Stimulated activated CD4-positive, alpha-beta T cell treated with anti-CD3 and anti-CD28 coated beads, Interleukin-12 subunit alpha, Interleukin-12 subunit beta, amount 100 ng/mL, for 4 hours (primary cell): ENCODE measurements around the gene ST6GALNAC5.

Experiments
- DNase-seq: peaks from one replicate; pipeline ENCODE4 v3.0.0-alpha.2; 2020

The ST6GALNAC5 gene

DNA sequence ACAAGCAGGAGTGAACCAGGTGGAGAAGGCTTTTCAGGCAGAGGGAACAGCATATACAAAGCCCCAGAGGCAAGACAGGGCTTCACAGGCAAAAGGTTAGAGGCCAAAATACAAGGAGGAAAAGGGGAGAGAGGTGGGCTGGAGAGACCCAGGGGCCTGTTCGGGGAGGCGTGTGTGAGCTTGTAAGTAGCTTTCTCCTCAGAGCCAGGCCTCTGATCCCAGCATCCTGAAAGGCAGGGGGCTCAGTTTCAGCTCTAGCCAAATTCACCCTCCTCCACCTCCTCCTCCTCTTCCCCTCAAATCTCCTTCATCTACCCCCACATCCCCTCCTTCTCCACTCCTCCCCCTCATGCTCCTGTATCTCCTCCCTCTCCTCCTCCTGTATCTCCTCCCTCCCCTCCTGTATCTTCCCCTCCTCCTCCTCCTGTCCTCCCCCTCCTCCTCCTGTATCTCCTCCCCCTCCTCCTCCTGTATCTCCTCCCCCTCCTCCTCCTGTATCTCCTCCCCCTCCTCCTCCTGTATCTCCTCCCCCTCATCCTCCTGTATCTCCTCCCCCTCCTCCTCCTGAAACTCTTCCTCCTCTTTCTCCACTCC, 148.6 kb downstream of the ST6GALNAC5 start:
- DNase-seq, result no peak

DNA sequence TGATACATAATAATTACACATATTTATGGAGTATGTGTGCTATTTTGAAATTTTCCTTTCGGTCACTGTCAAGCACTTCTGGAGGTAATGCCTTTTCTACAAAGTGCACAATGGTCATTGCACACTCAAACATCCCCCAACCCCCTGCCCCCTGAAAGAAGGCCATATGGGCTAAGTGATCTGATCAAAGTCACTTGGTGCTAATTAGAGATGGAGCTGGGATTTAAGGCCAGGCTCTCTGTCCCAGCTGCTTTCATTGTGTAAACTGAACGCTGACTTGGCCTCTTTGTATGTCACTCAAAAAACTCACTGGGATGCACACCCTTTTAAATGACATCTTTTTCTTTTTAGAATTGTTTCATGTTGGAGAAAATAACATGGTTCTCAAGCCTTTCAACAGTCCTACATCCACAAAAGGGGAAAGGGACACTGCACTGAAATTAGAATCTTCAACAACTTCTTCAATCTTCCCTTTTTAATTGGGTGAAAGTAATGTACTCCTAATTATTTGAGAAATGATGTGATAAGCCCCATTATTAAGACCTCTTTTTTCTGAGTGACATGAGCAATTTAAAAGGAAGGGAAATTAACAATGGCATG, 149.2 kb downstream of the ST6GALNAC5 start:
- no peak for DNase-seq

DNA sequence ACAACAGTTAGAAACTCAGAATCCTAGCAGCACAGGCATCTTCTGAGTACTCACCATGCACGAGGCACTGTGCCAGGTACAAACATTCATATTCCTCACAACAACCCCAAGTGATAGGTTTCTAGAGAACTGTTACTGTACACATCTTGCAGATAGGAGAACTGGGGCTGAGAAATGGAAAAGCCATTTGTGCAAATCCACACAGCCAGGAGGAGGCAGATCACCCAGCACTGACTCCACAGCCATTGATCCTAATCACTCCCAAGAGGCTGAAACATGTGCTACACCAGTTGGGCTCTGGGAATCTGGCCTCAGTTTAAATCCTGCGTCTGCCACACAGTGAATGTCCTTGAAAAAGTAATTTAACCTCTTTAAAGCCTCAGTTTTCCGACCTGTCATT, 151.0 kb downstream of the ST6GALNAC5 start:
- no peak for DNase-seq

DNA sequence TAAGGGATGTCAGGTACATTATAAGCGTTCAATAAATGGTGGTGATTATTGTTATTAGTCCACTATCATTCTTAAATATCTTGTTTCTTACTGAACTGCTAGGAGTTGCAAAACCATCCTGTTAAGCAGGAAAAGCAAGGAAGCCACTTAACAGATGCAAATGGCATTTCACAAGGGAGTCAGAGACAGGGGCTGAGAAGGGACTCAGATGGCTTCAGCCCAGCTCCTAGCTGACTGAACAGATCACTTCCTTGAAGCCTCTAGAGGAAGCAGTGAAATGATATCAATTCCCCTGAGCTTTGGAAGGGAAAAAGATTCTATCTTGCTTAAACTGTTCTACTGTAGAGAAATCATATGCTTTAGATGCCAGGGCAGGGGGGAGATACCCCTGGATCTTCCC, 151.5 kb downstream of the ST6GALNAC5 start:
- no peak for DNase-seq

DNA sequence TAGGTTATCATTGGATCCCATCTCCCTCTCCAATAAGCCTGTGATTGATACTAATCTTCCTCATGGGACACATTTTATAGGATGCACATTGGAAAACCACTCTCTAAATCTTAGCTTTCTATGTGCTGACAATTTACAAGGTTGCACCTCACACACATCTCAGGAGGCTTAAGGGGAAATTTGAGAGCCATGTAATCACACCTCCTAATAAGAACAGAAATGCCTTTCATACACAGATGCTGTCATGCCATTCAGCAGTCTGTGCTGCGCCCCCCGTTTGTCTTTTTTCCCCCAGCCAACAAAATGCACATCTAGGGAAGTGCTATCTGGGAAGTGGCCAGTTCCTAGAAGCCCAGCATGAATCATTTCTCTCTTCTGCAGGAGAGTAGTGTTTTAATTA, 154.5 kb downstream of the ST6GALNAC5 start:
- DNase-seq, result no peak

DNA sequence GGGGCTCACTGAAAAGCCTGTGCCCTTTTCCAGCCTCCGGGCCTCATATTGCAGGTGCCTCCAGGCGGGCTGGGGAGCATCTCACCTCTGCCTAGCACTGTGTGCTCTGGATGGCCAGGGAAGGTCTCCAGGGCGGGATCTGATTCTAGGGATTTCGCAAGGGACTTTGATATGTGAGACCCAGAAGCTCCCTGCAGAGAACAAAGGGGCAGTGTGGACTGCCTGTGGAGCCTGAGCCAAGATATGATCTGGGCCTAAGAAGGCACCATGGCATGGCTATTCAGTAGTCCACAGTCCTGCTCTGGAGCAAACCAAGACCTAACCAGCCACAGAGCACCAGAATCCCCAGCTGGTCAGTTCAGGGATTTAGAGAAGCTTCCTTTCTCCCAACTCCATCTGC, 157.2 kb downstream of the ST6GALNAC5 start:
- DNase-seq, result no peak

DNA sequence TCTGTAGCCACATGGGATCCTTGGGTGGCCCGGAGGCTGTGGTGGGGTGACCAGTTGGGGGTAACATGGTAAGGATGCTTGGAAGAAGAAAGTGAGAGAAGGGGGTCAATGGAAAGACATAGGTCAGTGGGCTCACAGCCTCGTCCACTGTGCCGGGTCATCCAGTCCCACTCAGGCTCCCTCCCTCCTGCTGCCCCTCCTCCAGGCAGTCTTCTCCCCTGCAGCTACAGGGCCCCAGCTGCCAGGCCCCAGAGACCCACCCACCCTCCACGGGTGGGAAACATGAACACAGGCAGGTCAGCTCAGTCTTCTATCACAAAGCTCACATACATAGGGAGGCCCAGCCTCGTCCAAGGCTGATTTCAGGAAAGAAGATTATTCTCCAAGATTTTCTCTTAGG, 158.3 kb downstream of the ST6GALNAC5 start:
- no peak for DNase-seq

DNA sequence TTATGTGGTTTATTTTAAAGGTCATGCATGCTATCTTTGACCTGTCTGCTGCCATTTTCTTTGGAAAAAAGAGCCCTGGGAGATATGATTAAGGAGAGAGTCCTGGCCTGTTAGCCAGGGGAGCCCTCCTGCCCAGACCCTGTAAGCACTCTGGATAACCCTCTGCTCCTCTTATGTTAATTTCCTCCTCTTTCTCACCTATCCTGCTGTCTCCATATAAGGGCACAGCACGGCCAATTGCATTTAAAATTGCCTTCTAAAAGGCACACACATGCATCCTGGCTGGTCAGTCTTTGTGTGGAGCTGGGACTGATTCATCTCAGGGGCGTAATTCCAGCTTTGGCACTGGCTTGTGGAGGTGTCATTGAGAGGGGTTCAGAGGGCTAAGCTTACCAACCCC, 158.9 kb downstream of the ST6GALNAC5 start:
- DNase-seq, result no peak

DNA sequence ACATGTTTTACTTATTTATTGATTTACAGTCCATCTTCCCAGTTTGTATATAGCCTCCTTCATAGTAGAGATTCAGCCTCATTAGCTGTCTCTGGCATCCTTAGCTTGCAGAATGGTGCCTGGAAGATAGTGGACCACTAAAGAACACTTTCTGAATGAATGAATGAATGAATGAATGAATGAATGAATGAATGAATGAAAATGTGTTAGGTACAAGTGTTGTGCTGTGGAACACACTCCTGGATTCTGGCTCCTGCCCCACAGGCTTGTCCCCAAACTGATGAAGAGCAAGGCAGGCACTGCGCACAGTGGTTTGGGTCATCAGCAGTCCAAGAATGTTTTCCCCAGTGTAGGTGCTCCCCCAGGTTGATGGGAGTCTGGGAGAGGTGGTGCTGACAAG, 159.4 kb downstream of the ST6GALNAC5 start:
- DNase-seq, result no peak

DNA sequence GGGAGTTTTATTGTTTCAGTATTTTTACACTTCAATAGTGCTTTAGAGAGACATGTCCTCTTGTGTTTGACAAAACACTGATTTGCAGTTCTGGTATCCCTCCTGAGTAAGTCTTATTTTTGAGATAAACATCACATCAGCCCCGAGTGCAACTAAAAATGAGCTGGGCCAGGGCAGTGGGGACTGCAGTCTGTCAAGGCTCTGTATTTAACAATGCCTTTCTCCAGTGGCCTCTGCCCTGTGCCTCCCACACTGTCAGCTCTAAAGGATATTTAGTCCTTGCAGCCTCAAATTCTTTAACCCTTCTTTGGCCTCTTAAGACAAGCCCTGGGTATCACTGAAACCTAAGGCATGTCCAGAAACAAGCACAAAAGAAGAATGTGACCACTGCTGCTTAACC, 160.6 kb downstream of the ST6GALNAC5 start:
- DNase-seq, result no peak

DNA sequence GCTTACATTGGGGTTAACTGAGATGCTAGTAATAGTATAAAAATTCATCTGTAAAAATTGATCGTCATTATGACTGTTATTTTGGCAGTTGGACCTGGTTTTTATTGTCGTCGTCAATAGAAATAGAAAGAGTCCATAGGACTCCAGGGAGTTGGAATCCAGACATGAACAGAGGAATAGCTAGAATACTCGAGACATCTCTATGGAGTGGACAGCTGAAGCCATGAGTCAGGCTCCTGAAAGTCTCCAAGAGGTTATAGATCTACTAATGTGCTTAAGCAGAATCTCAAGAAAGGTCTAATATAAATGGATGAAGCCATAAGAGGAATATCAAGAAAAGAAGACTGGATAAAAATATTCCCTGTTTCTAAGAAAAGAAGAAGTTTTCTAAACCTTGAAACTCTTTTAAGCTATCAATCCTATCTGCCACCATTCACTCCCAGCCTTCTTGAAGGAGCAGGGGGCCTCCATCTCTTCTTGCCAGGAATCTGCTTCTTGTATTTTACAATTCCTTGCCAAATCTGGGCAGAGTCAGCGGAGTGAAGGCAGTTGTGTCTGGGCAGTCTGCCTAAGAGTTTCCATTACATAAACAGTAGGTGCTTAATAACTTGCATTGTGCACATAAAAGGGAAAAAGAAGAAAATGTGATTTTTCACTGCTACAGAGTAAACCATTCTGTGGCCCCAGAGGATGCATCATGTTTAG, 163.3 kb downstream of the ST6GALNAC5 start:
- DNase-seq, result no peak

DNA sequence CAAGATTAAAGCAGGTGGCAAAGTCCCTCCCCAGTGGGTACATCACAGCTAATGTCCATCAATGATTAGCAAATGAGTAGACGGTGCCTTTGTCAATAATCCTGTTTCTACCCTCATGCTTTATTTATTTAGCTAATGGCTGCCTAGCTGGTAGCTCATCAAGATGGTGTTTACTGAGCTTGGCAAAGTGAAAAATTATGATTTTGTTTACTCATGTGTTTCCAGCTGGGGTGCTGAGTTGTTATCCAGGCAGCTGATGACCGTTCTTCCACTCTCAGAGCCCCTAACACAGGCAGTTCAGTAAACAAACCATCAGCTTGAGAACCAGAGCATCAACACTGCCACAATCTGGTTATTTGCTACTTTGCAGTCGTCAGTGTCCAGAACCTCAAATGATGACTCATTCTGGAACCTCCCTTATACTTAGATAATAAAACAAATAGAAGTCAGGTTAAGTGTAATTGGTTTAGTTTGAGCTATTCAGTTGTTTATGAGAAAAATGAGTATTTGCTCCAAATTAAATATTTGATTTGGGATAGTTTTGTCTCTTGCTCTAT, 163.9 kb downstream of the ST6GALNAC5 start:
- DNase-seq, result no peak

DNA sequence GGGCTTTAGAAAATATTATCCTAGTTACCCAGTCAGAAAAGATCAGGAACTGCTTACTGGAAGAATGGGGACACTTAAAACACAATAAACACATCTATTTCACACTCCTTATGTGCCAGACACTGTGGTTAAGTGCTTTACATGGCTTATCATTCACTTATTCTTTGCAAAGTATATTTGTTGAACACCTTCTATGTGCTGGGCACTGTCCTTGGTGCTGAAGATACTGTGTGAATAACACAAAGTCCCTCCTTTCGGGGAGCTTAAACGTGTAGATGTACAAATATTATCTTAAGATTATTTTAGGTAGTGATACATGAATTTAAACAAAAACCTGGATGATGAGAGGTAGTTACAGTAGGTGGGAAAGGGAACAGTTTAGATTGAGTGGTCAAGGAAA, 169.3 kb downstream of the ST6GALNAC5 start:
- no peak for DNase-seq

DNA sequence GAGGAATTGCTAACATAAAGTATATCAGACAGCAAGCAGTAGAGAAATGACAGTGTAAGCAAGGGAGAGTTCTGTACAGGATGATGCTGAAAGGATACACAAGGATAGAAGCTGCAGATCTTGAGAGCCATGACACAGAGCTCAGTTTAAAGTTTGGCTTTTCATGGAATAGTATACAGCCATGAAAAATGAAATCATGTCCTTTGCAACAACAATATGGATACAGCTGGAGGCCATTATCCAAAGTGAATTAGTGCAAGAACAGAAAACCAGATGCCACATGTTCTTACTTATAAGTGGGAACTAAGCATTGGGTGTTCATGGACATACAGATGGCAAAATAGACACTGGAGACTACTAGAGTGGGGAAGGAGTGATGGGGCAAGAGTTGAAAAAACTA, 169.8 kb downstream of the ST6GALNAC5 start:
- DNase-seq, result no peak

DNA sequence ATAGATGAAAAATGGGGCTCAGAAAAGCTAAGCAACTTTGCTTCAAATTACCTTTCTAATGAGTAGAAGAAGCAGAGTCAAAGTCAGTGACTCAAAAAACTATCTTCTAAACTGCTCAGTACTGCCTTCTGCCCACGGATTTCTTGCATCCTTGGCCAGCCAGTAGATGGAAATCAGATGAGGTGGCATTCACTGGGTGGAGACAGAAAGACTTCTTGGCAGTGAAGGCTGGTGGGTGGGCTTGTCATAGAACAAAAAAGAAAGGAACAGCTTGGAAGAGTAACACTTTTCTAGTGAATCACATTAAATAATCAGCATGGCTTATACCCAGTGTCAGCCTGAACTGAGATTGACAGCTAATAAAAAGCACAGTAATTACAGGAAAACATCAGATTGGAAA, 170.7 kb downstream of the ST6GALNAC5 start:
- DNase-seq, result no peak

DNA sequence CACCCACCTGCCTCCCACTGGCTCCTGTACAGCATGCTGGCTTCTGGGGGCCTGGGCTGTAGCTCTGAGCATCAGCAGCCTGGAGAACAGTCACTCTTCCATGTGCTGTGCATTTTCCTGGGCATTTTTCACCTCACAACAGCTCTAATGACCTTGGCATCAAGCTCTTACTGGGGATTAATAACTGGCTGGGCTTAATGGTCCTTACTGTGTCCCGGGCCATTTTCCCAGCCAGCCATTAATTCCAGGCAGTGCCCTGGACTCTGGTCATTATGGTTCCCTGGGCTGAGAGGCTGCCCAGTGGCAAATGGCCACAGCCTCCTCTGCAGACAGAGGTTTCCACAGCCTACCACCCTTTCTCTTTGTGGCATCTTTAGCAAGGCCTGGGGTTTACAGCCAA, 171.8 kb downstream of the ST6GALNAC5 start:
- DNase-seq, result no peak

DNA sequence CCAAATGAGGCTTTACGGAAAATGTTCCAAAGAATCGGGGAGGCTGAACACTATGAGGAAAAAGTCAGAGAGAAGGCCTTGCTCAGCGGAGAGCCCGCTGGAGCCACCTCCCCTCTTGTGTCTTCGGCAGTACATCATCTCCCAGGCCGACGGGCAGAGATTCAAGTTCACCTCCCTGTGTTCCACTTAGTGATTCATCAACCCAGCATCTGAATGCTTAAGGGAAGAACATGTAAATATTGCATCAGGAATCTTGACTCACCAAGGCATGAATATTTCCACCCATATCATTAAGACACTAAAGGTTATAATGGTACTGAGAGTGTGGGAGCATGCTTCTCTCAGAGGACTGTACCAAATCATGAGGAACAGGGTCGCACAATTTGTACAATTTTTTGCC, 172.5 kb downstream of the ST6GALNAC5 start:
- no peak for DNase-seq

DNA sequence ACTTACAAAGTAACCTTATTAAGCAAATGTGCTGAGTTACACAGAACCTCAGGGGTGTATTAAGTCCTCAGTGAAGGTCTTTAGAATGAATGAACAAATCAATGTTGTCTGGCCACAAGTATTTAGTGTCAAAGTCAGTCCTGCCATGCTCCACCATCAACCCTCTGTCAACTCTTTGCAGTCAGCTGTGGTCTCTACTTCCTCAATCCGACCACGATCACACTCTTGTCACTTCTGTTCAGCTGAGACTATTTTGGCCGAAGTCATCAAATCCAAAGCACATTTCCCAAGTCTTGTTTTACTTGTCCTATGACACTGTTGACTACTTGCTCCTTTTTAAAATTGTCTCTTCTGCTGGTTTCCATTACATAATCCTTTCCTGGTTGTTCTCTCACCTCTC, 173.5 kb downstream of the ST6GALNAC5 start:
- DNase-seq, result no peak

DNA sequence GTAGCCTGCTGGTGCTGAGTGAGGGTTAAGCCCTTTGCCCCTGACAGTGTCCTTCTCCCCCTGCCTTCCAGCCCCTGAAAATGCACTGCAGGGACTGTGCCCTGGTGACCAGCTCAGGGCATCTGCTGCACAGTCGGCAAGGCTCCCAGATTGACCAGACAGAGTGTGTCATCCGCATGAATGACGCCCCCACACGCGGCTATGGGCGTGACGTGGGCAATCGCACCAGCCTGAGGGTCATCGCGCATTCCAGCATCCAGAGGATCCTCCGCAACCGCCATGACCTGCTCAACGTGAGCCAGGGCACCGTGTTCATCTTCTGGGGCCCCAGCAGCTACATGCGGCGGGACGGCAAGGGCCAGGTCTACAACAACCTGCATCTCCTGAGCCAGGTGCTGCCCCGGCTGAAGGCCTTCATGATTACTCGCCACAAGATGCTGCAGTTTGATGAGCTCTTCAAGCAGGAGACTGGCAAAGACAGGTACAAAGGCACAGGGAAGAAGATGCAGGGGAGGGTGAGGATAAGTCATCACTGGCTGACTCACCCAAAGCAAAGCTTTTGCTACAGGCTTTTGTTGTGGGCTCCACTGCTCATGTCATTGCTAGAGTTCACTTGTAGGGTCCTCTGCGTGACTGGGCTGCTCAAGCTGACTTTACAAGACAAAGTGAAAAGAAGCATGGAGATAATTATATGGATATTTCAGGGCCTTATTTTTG, 177.0 kb downstream of the ST6GALNAC5 start:
- no peak for DNase-seq

DNA sequence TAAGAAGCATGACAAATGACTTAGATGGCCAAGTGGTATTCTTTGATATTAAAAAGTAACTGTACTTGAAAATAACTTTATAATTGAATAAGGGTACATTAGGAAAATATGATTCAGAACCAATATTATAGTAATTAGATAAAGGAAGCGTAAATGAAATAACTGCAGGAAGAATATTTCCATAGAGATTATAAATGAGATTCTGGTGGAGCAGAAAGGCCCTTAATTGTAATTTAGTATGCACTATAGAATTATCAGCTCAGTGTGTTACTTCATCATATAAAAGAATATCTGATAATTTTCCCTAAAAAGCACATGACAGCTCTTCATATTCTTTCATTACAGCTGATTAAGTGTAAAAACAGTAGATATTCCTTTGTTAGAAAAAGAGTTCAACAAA, 180.3 kb downstream of the ST6GALNAC5 start:
- no peak for DNase-seq

DNA sequence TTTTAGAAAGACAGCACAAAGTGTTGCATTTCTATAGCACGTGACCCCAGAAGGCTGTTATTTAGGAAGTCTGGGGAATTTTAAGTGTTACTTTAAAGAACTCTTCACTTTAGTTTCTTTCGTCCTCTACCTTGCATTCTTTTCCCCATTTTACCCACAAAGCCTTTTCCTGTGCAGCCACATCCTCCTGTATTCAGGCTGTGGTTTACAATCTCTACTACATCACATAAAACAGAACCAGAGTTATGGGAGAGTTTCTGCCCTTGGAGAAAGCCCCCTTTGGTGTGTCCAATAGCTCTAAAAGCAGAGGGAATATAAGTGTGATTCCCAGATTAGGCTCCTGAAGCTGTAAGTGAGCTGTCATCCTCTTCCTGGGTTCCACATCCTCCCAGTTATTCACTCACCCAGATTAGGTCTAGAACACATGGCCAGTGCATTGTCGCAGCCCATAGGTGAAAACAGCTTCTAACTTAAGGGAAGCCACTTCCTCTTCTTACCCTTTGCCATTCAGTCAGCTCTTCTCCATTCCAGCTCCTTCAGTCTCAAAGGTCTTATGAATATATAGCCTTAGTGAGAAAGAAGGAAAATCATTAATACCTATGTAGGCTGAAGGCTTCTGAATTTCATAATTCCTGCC, 180.8 kb downstream of the ST6GALNAC5 start:
- no peak for DNase-seq

DNA sequence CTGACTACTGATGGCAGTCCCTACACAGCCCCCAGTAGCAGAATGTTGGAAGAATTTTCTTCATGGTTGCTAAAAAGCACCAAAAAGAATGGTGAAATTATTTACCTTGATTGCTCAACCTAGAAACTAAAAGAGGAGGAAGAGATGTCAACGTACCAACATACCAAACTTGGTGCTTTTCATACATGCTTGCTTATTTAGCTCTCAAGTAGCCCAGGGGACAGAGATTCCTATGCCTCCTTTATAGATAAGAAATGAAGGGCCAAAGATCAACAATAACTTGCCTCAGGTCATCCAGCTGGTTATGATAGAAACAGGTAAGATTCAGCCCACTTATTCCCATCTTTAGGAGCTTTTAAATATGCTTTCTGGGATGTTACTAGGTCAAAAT, 181.3 kb downstream of the ST6GALNAC5 start:
- no peak for DNase-seq

DNA sequence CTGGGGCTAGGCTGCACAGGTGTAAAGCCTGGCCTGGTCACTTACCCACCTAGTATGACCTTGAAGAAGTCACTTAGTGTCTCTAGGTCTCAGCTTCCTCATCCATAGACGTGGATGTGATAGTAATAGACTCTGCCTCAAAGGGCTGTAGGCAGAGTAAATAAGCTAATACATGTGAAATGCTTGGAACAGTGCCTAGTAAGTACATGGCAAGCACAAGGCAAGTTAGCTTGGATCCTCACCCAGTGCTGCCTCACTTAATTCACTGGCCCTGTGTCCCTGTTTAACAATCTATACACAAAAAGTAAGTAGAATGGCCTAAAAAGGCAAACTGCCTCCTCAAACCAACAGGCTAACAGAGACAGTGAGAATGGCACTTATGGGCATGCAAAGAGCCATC, 184.1 kb downstream of the ST6GALNAC5 start:
- DNase-seq, result no peak
